SK-N-MC (cell line): Measurements from ENCODE around the gene CEP72.
A peak's percentile ranks its signal among the peaks of the same experiment; 100 is the strongest.

Experiments
- DNase-seq: peaks from one replicate; pipeline ENCODE4 v3.0.0-alpha.2; 2011; ENCODE audit warnings: low read depth, low spot score
- H3K27ac ChIP-seq: fragments of 200-600 bp; sonication (generic); 2 replicates; pipeline ENCODE4 v1.5.1; 2016; ENCODE audit warnings: mixed run types
- H3K36me3 ChIP-seq: fragments of 200-600 bp; sonication (generic); 2 replicates; pipeline ENCODE4 v1.6.1; 2017; ENCODE audit warnings: antibody characterized with exemption, low read length, mixed read lengths; ENCODE audit not compliant: insufficient read depth
- H3K4me3 ChIP-seq: fragments of 200-600 bp; sonication (generic); 2 replicates; pipeline ENCODE4 v1.5.1; 2016
- H3K9ac ChIP-seq: fragments of 200-600 bp; sonication (generic); 2 replicates; pipeline ENCODE4 v1.8.0; 2017; ENCODE audit warnings: mixed run types, mixed read lengths; ENCODE audit not compliant: insufficient read length
- H3K9me3 ChIP-seq: fragments of 200-600 bp; sonication (generic); 2 replicates; pipeline ENCODE4 v1.6.1; 2017; ENCODE audit warnings: low read depth, mild to moderate bottlenecking, antibody characterized with exemption, low read length, moderate library complexity, mixed read lengths
- EZH2 ChIP-seq: fragments of 200-600 bp; sonication (generic); IDR thresholded peaks from one replicate; pipeline ENCODE4 v1.6.1; 2017; ENCODE audit warnings: antibody characterized with exemption
- FOXP2 ChIP-seq: optimal IDR thresholded peaks from 2 replicates; pipeline ENCODE3; 2011; ENCODE audit warnings: mild to moderate bottlenecking, moderate library complexity; ENCODE audit not compliant: insufficient read depth; ENCODE audit errors: extremely low read length, control extremely low read depth
- POLR2AphosphoS5 ChIP-seq: IDR thresholded peaks from 2 replicates; pipeline ENCODE4 v1.6.1; 2012; ENCODE audit warnings: mild to moderate bottlenecking, low read depth, low read length, borderline replicate concordance

The CEP72 gene

DNA sequence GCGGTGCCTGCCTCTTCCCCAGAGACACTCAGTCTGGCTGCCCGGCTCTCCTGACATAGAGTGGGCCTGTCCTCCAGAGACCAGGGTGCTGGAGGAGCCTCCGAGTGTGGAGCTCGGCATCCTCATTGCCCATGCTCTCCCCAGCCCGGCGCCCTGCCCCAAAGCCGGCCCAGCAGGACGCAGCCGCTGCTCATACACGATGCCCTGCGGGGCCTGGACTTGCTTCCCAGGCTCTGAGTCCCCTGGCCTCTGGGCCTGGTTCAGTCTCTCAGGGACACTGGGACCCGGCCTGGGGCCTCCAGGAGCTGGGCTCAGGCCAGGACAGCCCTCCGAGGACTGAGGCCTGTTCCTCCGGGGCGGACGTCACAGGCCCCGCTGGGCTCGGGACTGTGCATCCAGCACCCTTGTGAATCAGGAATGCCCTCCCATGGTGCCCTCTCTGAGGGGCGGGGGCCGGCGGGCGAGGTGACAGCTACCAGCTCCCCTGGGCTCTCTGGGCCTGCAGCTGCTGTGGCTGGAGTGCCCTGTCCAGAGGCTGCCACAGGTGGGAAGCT is 57.8 kb downstream of the CEP72 start:
- no peak overlapping the region for H3K9ac ChIP-seq
- no peaks in the 10 kb centered on the region for H3K36me3 ChIP-seq
- TF ChIP-seq FOXP2 (no peak), EZH2 (no peak), POLR2AphosphoS5 (no peak)
- no peaks in the 10 kb centered on the region for H3K9me3 ChIP-seq
- no peak overlapping the region for H3K4me3 ChIP-seq
- no peak overlapping the region for H3K27ac ChIP-seq
- no peak for DNase-seq

DNA sequence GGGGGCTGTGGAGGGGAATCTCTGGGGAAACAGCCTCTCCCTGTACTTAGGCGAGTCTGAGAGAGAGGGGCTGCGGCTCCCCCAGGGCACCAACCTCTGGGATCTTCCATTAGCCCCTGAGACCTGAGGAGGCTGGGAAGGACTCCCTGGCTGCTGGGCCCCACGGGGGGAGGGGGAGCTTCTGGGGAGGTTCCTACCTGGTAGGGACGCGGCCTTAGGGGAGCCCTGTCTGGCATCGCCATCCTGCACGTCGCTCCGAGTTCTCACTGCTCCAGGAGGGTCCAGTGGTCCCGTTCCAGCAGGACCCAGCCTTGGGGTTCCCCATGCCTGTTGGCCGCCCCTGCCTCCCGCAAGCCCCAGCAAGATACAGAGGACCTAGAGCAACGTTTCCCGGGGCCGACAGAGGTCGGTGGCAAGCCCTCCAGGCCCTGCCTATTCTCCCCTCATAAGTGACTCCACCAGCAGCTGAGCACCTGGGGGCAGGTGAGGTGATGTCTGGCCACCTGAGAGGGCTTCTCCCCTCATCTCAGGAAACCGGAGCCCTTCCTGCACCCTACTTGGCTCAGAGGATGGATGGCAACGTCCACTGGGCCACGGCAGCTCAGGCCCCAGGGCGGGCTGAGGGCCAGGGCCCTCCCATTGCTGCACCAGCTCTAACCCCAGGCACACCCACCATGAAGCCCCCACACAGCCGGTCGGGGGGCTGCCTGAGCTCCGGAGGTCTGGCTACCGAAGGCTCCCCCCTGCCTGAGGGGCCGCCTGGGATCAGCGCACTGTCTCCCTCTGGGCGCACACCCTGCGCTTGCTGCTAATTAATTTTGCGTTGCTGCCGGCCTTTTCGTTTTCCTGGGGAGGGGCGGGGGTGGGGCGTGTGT is 58.5 kb downstream of the CEP72 start:
- H3K27ac ChIP-seq: no peak overlapping the region
- H3K4me3 ChIP-seq: no peak overlapping the region
- H3K36me3 ChIP-seq: no peaks in the 10 kb centered on the region
- no peak overlapping the region for H3K9ac ChIP-seq
- no peak for DNase-seq
- TF ChIP-seq FOXP2: no peak
- TF ChIP-seq EZH2: no peak
- no peak; the same call in 1 of the 2 replicates for TF ChIP-seq POLR2AphosphoS5
- H3K9me3 ChIP-seq: no peaks in the 10 kb centered on the region

DNA sequence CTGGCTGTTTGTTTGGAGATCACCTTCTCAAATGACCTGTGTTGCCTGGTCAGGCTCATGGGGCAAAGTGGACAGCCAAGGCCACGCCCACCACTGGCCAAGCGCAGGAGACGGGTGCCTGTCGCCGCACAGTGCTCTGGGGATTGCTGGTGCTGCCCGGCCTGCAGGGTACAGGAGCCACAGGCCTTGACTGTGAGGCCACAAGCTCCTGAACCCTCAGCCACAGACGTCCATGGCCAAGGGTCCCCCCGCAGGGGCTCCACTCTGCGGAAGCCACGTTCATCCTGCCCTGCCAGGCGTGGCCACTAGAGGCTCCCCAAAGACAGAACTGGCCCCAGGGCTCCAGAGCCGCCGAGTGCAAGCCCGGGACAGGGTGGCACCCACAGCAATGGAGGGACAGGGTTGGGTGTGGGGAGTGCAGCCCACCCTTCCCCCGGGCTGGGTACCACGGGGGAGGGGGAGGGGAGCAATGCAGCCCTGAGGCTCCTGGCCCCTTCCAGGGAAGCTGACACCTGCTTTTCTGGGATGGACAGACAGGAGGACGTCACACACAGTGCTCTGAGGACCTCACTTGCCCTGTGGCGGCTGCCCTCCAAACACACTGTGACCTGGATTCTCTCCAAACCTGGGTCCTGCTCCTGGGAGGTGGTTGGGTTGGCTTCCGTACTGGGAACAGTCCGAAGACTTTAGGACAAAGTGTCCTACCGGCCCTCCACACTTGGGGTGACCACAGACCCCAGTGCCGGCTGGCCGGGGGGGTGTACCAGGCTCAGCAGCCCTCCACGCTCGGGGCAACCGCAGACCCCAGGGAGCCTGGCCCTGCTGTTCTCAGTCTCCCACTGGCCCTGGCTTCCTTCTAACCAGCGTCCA is 59.6 kb downstream of the CEP72 start:
- H3K36me3 ChIP-seq: no peaks in the 10 kb centered on the region
- H3K27ac ChIP-seq: no peak overlapping the region
- no peak overlapping the region for H3K9ac ChIP-seq
- no peak overlapping the region for H3K4me3 ChIP-seq
- no peaks in the 10 kb centered on the region for H3K9me3 ChIP-seq
- TF ChIP-seq EZH2 (no peak), POLR2AphosphoS5 (no peak), FOXP2 (no peak)
- DNase-seq: no peak

DNA sequence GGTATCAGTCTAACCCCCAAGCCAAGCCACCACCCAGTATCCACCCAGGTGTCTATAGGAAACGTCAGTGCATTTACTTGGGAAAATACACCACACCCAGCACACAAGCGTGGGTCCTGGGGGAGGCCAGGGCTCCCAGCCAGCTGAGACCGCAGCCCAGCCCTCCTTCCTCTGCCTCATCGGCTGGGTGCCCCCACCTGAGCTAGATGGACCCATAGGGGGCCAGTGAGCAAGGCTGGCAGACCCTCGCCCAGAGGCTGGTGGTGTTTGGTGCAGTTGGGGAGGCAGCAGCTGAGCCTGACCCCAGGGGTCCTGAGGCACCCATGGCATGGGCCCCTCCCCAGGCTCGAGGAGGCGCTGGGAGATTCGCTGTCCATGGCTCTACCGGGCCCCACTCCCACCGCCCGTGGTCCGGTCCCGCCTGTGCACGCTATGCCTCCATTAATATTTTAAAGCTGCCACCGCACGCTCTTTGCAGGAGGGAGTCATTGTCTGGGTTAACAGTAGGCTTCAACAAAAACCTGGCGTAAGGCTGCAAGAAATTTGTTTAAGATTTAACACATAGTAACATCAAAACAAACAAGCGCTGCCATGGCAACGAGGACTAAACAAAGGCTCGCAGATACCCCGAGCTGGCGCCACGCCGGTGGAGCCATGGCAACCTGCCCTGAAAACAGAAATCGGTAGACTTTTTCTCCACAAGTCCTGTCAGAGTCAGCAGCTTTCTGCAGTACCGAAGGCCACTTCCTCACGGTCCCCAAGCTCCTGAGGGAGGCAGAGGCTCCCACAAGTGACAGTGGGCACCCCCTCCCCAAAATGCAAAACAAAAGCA is 60.4 kb downstream of the CEP72 start:
- Histone ChIP-seq H3K36me3 (no peaks in the 10 kb centered on the region), H3K27ac (no peak overlapping the region), H3K4me3 (peak overlapping the region; percentile 56), H3K9me3 (no peaks in the 10 kb centered on the region), H3K9ac (no peak overlapping the region)
- no peak for TF ChIP-seq EZH2
- DNase-seq: peak; percentile 45

DNA sequence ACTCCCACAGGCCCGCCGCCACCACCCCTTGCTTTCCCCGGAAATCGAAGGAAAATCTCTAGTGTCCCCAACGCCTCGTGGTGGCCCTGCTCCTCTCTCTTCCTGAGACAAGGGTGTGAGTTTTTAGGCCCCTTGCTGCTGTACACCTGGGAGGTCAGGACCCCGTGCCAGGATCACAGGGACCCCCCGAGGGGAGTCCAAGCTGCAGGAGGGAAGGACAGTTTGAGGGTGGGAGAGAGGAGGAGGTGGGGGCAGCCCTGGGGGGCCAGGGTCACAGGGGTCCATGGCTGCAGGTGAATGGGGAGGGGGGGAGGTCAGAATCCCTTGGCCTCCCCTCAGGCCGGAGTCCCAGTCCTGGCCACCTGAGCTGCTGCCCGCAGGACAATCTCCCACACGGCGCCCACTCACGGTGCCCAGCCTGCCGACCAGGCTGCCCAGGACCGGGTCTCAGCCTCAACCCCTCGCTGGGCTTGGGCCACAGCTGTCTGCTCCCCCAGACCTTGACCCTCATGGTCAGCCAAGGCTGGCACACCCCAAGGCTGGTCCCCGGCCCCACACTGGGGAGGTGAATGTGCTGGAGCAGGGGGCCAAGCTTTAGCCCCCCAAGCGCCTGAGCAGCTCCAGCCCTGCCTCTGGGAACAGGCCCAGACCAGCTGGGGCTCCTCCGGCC is 61.2 kb downstream of the CEP72 start:
- Histone ChIP-seq H3K36me3 (no peaks in the 10 kb centered on the region), H3K27ac (no peak overlapping the region), H3K9me3 (no peaks in the 10 kb centered on the region), H3K4me3 (peak overlapping the region; percentile 56), H3K9ac (no peak overlapping the region)
- no peak for DNase-seq
- TF ChIP-seq POLR2AphosphoS5 (no peak), EZH2 (no peak), FOXP2 (no peak)

DNA sequence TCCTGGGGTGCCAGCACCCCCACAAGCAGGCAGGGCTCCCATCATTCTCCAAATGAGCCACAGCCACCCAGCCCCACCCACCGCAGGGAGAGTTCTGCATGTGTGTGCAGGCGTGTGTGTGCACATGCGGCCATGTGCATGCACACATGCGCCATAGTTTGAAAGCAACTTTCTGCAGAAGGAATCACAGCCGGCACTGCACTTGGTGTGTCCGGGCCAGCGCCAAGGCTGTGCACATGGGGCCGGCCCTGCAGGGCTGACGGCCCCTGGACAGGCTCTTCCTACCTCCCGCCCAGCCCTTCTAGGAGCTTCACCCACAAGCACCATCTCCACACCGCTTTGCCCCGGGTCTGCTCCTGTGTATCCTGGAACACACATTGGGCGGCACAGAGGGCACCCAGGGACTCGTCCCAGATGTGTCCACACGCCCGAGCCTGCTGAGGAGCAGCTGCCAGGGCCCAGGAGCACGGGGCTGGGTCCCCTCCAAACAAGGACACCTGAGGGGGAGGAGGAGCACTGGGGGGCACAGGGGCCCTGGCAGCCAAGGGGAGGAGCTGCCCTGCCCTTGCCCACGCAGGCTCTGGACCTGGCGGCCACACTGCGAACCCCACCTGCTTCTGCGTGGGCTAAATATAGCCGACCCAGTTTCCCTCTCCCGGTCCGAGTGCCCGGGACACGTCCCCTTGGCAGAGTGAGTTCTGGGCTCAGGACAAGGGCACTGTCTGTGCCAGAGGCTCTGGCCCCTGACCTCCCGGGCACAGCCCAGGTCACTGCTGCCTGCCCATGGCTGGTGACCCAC is 61.9 kb downstream of the CEP72 start:
- Histone ChIP-seq H3K36me3 (no peaks in the 10 kb centered on the region), H3K9me3 (no peaks in the 10 kb centered on the region), H3K4me3 (no peak overlapping the region), H3K9ac (no peak overlapping the region), H3K27ac (no peak overlapping the region)
- no peak for TF ChIP-seq POLR2AphosphoS5
- DNase-seq: no peak

DNA sequence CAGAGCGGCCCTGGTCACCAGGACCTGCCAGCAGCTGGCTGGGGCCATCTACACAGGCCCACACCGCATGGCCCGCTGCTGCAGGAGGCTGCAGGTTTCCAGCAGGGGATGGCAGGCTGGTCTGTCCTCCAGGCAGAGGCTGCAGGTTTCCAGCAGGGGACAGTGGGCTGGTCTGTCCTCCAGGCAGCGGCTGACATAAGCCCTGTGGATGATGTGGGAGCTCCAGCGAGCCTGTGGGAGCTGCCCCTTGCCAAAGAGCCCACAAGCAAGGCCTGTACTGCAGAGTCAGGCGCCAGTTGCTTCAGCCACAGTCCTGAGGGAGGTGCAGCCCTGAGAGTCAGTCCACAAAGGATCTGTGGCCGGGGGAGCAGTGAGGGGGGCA is 62.5 kb downstream of the CEP72 start:
- no peak overlapping the region for H3K4me3 ChIP-seq
- no peak overlapping the region for H3K27ac ChIP-seq
- no peak overlapping the region for H3K9ac ChIP-seq
- DNase-seq: no peak
- H3K9me3 ChIP-seq: no peaks in the 10 kb centered on the region
- TF ChIP-seq FOXP2 (no peak), EZH2 (no peak), POLR2AphosphoS5 (no peak)
- no peaks in the 10 kb centered on the region for H3K36me3 ChIP-seq
